Activated naive CD8-positive, alpha-beta T cell treated with anti-CD3 and anti-CD28 coated beads, Interleukin-2, amount 50 U/mL, for 24 hours (primary cell): Measurements from ENCODE around the gene UBL3.

Experiments used
- ATAC-seq: fragments of 150-1000 bp; cut with Tn5 transposase; one replicate; pipeline ENCODE4 v1.10.0; 2021
- DNase-seq: peaks from one replicate; pipeline ENCODE4 v3.0.0; 2021
- H3K27ac Mint-ChIP-seq: one replicate; pipeline ENCODE4 v1.8.0; 2021; ENCODE audit warnings: mild to moderate bottlenecking, mixed read lengths
- H3K27me3 Mint-ChIP-seq: one replicate; pipeline ENCODE4 v1.8.0; 2021; ENCODE audit warnings: mixed read lengths
- H3K36me3 Mint-ChIP-seq: one replicate; pipeline ENCODE4 v1.8.0; 2021; ENCODE audit warnings: low read depth, mixed read lengths
- H3K4me1 Mint-ChIP-seq: one replicate; pipeline ENCODE4 v1.8.0; 2021; ENCODE audit warnings: mixed read lengths
- H3K4me3 Mint-ChIP-seq: one replicate; pipeline ENCODE4 v1.8.0; 2021; ENCODE audit warnings: mild to moderate bottlenecking, moderate library complexity, mixed read lengths
- H3K9me3 Mint-ChIP-seq: one replicate; pipeline ENCODE4 v1.8.0; 2021; ENCODE audit warnings: mixed read lengths

UBL3 gene, protein sequence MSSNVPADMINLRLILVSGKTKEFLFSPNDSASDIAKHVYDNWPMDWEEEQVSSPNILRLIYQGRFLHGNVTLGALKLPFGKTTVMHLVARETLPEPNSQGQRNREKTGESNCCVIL

DNA sequence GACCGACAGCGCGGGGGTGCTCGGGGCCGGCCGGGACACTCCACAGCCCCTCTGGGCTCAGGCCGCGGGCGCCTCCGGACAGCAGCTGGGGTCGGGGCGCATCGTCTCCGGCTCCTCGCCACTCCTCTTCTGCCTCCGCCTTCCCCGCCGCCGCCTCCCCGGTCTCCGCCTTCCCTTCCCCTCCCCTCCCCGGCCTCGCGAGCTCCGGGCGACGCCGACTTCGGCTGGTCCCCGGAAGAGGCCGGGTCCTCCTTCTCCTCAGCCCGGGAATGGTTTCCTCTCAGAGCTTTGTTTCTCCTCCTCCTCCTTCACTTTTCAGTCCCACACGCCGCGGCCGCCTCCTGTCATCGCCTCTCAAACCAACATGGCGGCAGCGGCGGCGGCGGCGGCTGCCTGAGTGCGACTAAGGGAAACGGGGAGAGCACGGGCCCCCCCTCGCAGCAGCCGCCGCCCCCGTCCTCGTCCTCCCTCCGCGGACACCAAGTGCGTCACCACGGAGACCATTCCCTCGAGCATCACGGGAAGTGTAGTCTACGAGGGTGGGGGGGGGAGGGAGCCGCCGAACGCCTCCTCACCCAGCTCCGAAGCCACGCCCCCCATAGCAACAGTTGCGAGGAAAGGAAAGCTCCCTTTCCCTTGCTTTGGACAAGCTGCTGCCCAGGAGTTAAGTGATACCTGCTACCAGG lies at the start of gene UBL3:
UBL3 (minus strand) TSS at position 405 of the 686 bp plus-strand sequence. CDS start 1,079 bp downstream, outside the sequence.
- peak within 1 kb of the TSS; percentile 91 for H3K27ac Mint-ChIP-seq
- no peaks in the 10 kb centered on the region for H3K36me3 Mint-ChIP-seq
- H3K27me3 Mint-ChIP-seq, result no peaks in the 10 kb centered on the region
- DNase-seq, result peak; percentile 91
- H3K4me3 Mint-ChIP-seq, result peak within 1 kb of the TSS; percentile 98
- peak; percentile 88 for ATAC-seq
- no peaks in the 10 kb centered on the region for H3K9me3 Mint-ChIP-seq
- peaks cover 45% of the 10 kb centered on the region for H3K4me1 Mint-ChIP-seq

DNA sequence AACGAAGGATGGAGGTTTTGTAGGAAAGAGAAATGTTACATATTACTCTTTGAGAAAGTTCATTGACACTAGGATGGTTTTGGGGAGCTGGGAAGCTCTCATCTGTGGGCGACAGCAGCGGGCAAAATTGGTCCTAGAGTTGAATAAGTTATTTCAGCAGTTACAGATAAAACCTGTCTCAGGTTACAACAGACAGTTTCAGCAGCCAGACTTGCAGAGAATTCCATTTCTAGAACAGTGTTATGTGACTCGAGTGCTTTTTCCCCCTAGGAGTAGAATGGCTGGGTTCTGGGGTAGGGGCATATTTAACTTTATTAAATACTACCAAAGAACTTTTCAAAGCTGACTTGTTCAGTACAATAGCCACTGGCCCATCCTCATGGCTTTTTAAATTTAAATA lies 46.7 kb upstream of the UBL3 start:
- Mint-ChIP-seq H3K4me3 (no peak overlapping the region), H3K36me3 (no peaks in the 10 kb centered on the region), H3K9me3 (no peaks in the 10 kb centered on the region), H3K27ac (no peak overlapping the region), H3K4me1 (peaks cover 5% of the 10 kb centered on the region), H3K27me3 (no peaks in the 10 kb centered on the region)
- no peak for DNase-seq
- no peak for ATAC-seq

GRCh38 chr13:29893438-29893837 lies 43.0 kb upstream of the UBL3 start:
- no peak overlapping the region for H3K27ac Mint-ChIP-seq
- H3K4me1 Mint-ChIP-seq, result no peaks in the 10 kb centered on the region
- no peak for DNase-seq
- H3K36me3 Mint-ChIP-seq, result no peaks in the 10 kb centered on the region
- H3K9me3 Mint-ChIP-seq, result no peaks in the 10 kb centered on the region
- no peak overlapping the region for H3K4me3 Mint-ChIP-seq
- ATAC-seq, result no peak
- H3K27me3 Mint-ChIP-seq, result no peaks in the 10 kb centered on the region

GRCh38 chr13:29892151-29892550 lies 41.7 kb upstream of the UBL3 start:
- ATAC-seq, result no peak

GRCh38 chr13:29889111-29889510 lies 38.7 kb upstream of the UBL3 start:
- Mint-ChIP-seq H3K4me1 (peaks cover 21% of the 10 kb centered on the region), H3K4me3 (no peak overlapping the region), H3K27me3 (no peaks in the 10 kb centered on the region)

More at GRCh38 chr13:29892151-29892550, 41.7 kb upstream of the UBL3 start:
- Mint-ChIP-seq H3K27me3 (no peaks in the 10 kb centered on the region), H3K4me3 (no peak overlapping the region), H3K27ac (no peak overlapping the region), H3K4me1 (peaks cover 4% of the 10 kb centered on the region), H3K36me3 (no peaks in the 10 kb centered on the region), H3K9me3 (no peaks in the 10 kb centered on the region)
- DNase-seq, result no peak

DNA sequence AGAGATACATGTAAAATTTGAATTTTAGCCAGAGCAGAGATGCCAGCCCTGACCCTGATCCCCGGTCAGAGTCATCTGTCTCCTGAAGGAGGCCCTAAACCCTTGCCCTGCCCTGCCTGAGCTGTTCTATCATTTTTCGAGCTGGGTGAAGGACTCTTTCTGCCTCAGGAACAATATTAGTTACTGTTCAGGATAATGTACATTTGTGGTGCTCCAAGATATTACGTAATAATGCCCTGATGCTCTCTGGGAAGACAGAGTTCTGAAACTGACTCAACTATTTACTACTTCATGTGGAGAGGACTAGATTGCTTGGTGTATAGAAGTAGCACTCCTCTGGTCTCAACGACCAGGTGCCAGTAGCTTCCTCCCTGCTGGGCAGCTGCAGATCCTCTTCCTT lies 37.9 kb upstream of the UBL3 start:
- no peak for ATAC-seq
- Mint-ChIP-seq H3K27ac (no peak overlapping the region), H3K4me3 (no peak overlapping the region), H3K36me3 (no peaks in the 10 kb centered on the region), H3K9me3 (no peaks in the 10 kb centered on the region), H3K27me3 (no peaks in the 10 kb centered on the region), H3K4me1 (peaks cover 21% of the 10 kb centered on the region)
- DNase-seq, result no peak

More at GRCh38 chr13:29889111-29889510, 38.7 kb upstream of the UBL3 start:
- Mint-ChIP-seq H3K9me3 (no peaks in the 10 kb centered on the region), H3K27ac (no peak overlapping the region), H3K36me3 (no peaks in the 10 kb centered on the region)
- no peak for DNase-seq
- no peak for ATAC-seq

DNA sequence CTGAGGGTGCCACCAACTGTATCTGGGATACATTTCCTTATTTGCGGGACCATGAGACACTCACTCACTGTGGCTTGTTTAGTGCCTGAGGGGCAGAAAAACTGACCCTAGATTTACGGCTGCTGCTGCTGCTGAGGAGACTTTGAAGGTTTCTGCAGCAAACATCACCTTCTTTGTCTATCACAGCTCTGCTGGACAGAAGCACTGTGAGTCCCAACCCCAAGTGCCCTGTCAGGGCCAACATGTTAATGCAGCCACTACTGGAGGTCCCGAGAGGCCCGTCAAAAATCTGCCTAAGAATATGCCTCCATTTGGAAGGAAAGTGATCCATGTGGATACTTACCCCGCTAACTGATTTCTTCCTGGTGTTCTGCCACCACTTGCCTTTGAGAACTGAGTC lies 37.3 kb upstream of the UBL3 start:
- ATAC-seq (no peak), DNase-seq (no peak)
- Mint-ChIP-seq H3K4me3 (no peak overlapping the region), H3K36me3 (no peaks in the 10 kb centered on the region), H3K27me3 (no peaks in the 10 kb centered on the region), H3K27ac (no peak overlapping the region), H3K4me1 (peaks cover 21% of the 10 kb centered on the region), H3K9me3 (no peaks in the 10 kb centered on the region)

GRCh38 chr13:29887030-29887557 lies 36.7 kb upstream of the UBL3 start:
- peak overlapping the region; percentile 47 for H3K27ac Mint-ChIP-seq
- H3K4me3 Mint-ChIP-seq, result no peak overlapping the region
- DNase-seq (peak; percentile 9), ATAC-seq (peak; percentile 54)
- H3K27me3 Mint-ChIP-seq, result no peaks in the 10 kb centered on the region
- peaks cover 21% of the 10 kb centered on the region for H3K4me1 Mint-ChIP-seq
- H3K36me3 Mint-ChIP-seq, result no peaks in the 10 kb centered on the region
- no peaks in the 10 kb centered on the region for H3K9me3 Mint-ChIP-seq

DNA sequence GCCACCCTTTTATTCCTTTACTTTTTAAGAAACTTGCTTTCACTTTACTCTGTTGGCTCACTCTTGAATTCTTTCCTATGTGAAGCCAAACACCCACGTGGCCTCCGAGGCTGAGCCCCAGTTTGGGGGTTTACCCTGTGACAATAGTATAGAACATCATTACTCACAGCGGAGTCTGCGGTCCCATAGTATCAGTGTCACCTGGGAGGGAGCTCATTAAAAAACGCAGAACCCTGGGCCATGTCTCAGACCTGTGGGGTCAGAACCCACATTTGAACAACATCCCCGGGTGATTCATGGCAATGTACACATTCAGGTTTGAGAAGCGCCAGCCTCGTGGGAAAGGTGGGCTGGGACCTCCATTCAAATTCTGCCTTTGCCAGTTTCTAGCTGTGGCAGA lies 36.0 kb upstream of the UBL3 start:
- Mint-ChIP-seq H3K9me3 (no peaks in the 10 kb centered on the region), H3K27ac (peak overlapping the region; percentile 91), H3K27me3 (no peaks in the 10 kb centered on the region), H3K4me3 (peak overlapping the region; percentile 37), H3K4me1 (peaks cover 21% of the 10 kb centered on the region), H3K36me3 (no peaks in the 10 kb centered on the region)
- ATAC-seq (peak; percentile 97), DNase-seq (peak; percentile 60)

DNA sequence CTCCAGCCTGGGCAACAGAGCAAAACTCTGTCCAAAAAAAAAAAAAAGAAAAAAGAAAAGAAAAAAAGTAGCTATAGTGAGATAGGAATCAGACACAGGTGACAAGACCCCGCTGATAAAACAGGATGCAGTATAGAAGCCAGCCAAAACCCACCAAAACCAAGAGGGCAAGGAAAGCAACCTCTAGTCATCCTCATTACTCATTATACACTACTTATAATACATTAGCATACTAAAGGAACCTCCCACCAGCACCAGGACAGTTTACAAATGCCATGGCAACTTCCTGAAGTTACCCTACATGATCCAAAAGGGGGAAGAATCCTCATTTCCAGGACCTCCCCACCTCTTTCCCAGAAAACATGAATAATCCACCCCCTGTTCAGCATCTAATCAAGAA lies 35.6 kb upstream of the UBL3 start:
- ATAC-seq (peak; percentile 57), DNase-seq (no peak)
- Mint-ChIP-seq H3K4me3 (peak overlapping the region; percentile 37), H3K4me1 (peaks cover 21% of the 10 kb centered on the region), H3K36me3 (no peaks in the 10 kb centered on the region), H3K27ac (peak overlapping the region; percentile 91), H3K9me3 (no peaks in the 10 kb centered on the region), H3K27me3 (no peaks in the 10 kb centered on the region)

DNA sequence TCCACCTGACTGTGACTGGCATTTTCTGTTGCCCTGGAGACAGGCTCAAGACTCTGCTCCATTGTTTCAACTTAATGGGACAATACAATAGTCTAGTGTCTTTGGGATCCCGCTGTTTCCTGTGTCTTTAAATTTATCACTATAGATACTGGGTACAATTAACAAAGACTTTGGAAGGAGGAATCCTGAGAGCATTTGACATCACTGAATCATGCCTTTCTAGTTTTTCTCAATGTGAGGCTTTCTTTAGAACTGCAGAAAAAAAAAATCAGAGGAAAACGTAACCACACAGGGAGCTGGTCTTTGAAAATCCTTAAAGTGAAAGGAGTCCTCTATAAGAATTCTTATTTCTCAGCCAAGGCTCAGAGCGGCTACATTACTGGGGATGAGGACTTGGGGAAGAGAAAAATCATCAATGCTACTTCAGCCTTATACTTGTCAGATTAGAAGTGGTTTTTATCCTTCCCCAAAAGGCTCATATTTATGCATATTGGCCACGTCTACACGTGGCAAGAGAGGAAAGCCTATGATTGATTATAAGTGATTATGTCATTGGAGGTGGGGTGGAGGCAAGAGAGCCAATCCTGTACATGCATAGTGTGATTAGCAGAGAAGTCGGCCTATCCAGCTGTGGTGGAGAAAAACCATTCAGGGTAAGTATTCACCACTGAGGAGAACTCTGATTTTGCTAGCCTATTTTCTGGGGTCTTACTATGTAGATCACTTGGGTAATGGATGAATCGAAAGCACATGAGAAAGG lies 34.4 kb upstream of the UBL3 start:
- H3K4me1 Mint-ChIP-seq, result peaks cover 21% of the 10 kb centered on the region
- no peak for ATAC-seq
- no peaks in the 10 kb centered on the region for H3K27me3 Mint-ChIP-seq
- no peak overlapping the region for H3K4me3 Mint-ChIP-seq
- H3K27ac Mint-ChIP-seq, result no peak overlapping the region
- no peaks in the 10 kb centered on the region for H3K36me3 Mint-ChIP-seq
- no peak for DNase-seq
- no peaks in the 10 kb centered on the region for H3K9me3 Mint-ChIP-seq

DNA sequence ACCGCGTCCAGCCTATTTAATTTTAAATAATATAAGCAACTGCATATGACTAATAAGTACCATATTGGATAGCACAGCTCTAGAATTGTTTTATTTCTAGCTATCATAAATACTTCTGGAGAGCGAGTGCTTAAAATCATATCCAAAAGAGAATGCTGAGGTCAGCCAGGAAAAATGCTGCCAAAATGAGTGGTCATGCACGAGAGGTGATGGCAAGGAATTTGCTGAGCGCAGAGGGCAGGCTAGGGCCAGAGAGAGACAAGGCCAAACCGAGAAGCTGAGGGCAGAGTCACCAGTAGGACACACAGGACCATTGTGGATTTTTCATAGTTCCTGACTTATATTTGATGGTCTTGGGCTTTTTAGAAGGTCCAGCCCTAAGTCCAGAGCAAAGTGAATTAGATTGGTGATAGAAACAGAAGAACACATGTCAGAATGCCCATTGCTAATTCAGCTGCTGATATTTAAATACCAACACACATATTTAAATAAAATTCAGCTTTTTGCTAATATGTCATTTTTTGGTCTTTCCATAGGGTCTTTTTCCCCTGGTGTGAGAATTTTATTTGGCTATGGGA lies 33.6 kb upstream of the UBL3 start:
- DNase-seq (no peak), ATAC-seq (no peak)
- no peaks in the 10 kb centered on the region for H3K9me3 Mint-ChIP-seq
- H3K27ac Mint-ChIP-seq, result no peak overlapping the region
- H3K27me3 Mint-ChIP-seq, result no peaks in the 10 kb centered on the region
- no peaks in the 10 kb centered on the region for H3K36me3 Mint-ChIP-seq
- no peak overlapping the region for H3K4me3 Mint-ChIP-seq
- H3K4me1 Mint-ChIP-seq, result peaks cover 21% of the 10 kb centered on the region

GRCh38 chr13:29882076-29882475 lies 31.7 kb upstream of the UBL3 start:
- peaks cover 16% of the 10 kb centered on the region for H3K4me1 Mint-ChIP-seq
- ATAC-seq (no peak), DNase-seq (no peak)
- no peaks in the 10 kb centered on the region for H3K36me3 Mint-ChIP-seq
- H3K27ac Mint-ChIP-seq, result no peak overlapping the region
- H3K27me3 Mint-ChIP-seq, result peaks cover 3% of the 10 kb centered on the region
- no peaks in the 10 kb centered on the region for H3K9me3 Mint-ChIP-seq
- no peak overlapping the region for H3K4me3 Mint-ChIP-seq

GRCh38 chr13:29878101-29878500 lies 27.7 kb upstream of the UBL3 start:
- no peak for ATAC-seq
- no peaks in the 10 kb centered on the region for H3K36me3 Mint-ChIP-seq
- H3K4me3 Mint-ChIP-seq, result no peak overlapping the region
- no peaks in the 10 kb centered on the region for H3K4me1 Mint-ChIP-seq
- DNase-seq, result no peak
- peaks cover 16% of the 10 kb centered on the region for H3K27me3 Mint-ChIP-seq
- no peak overlapping the region for H3K27ac Mint-ChIP-seq
- H3K9me3 Mint-ChIP-seq, result no peaks in the 10 kb centered on the region
